Endodermal cell (in vitro differentiated cells): Measurements from ENCODE around the gene SNAPC1. TPM values are rescaled to one million over a fixed set of nuclear protein-coding genes. Genes with fewer than 3 reads are reported as not detected.
A peak's percentile ranks its signal among the peaks of the same experiment; 100 is the strongest.
"Not testable (repeated sequence)": the region's sequence is repeated elsewhere in the genome, so short reads cannot be mapped to it uniquely, and the experiment has no call there.

ENCODE experiments used
- DNase-seq: peaks from one replicate; pipeline ENCODE4 v3.0.0-alpha.2; 2017
- H3K27ac ChIP-seq: 2 replicates; pipeline ENCODE4 v1.5.1; 2013; ENCODE audit warnings: mild to moderate bottlenecking, low read depth, low read length, moderate library complexity
- H3K27me3 ChIP-seq: 2 replicates; pipeline ENCODE4 v1.6.1; 2013; ENCODE audit warnings: mild to moderate bottlenecking, low read length, moderate library complexity; ENCODE audit not compliant: insufficient read depth, control insufficient read depth, poor library complexity, severe bottlenecking
- H3K36me3 ChIP-seq: 2 replicates; pipeline ENCODE4 v1.7.0; 2013; ENCODE audit warnings: mild to moderate bottlenecking, low read length, moderate library complexity; ENCODE audit not compliant: control insufficient read depth, insufficient read depth
- H3K4me1 ChIP-seq: one replicate; pipeline ENCODE4 v1.7.0; 2013; ENCODE audit warnings: low read length; ENCODE audit not compliant: control insufficient read depth, insufficient read depth
- H3K4me3 ChIP-seq: 2 replicates; pipeline ENCODE4 v1.5.1; 2013; ENCODE audit warnings: mild to moderate bottlenecking, low read length, moderate library complexity
- H3K9ac ChIP-seq: 2 replicates; pipeline ENCODE4 v1.6.1; 2013; ENCODE audit warnings: mild to moderate bottlenecking, low read length, moderate library complexity; ENCODE audit not compliant: poor library complexity, severe bottlenecking; ENCODE audit errors: extremely low read depth
- H3K9me3 ChIP-seq: 2 replicates; pipeline ENCODE4 v1.6.1; 2013; ENCODE audit warnings: mild to moderate bottlenecking, low read length, moderate library complexity; ENCODE audit not compliant: control insufficient read depth
- H3K27ac Mint-ChIP-seq: 2 replicates; pipeline ENCODE4 v1.8.0; 2020; ENCODE audit warnings: mixed read lengths
- H3K27me3 Mint-ChIP-seq: 2 replicates; pipeline ENCODE4 v1.8.0; 2021; ENCODE audit warnings: mild to moderate bottlenecking, mixed read lengths; ENCODE audit not compliant: insufficient read depth
- H3K36me3 Mint-ChIP-seq: 2 replicates; pipeline ENCODE4 v1.8.0; 2020; ENCODE audit warnings: low read depth, mixed read lengths
- H3K4me1 Mint-ChIP-seq: 2 replicates; pipeline ENCODE4 v1.8.0; 2020; ENCODE audit warnings: mixed read lengths
- H3K4me3 Mint-ChIP-seq: 2 replicates; pipeline ENCODE4 v1.8.0; 2020; ENCODE audit warnings: mild to moderate bottlenecking, moderate library complexity, mixed read lengths
- H3K9me3 Mint-ChIP-seq: 2 replicates; pipeline ENCODE4 v1.8.0; 2020; ENCODE audit warnings: mild to moderate bottlenecking, mixed read lengths
- CTCF ChIP-seq: fragments of 200-600 bp; sonication (generic); conservative IDR thresholded peaks from 2 replicates; pipeline ENCODE4 v1.5.0; 2021; ENCODE audit warnings: antibody characterized with exemption, mild to moderate bottlenecking
- WGBS, 2 experiments: methylation state at CpG; one replicate each; pipeline versions ENCODE4 v1.1.5 to v1.1.7; 2013; ENCODE audit warnings: missing lambda C conversion rate in 2 of 2, mixed read lengths in 1 of 2; ENCODE audit not compliant: insufficient coverage in 1 of 2, insufficient read length in 1 of 2; 5-methylcytosine and 5-hydroxymethylcytosine counted together
- total RNA-seq, 2 donors: library from RNA; stranded (reverse); fragmentation: NEBNext Ultra II Directional in 1 of 2; extraction: Animal tissue kit (Norgen Biotek cat#: 25700) in 1 of 2; gene quantifications; 2 replicates in 1 of 2; 3 replicates in 1 of 2; pipeline ENCODE4 v1.2.1, GENCODE V29; 2021

SNAPC1 gene
- total RNA-seq, 2 donors from 2014 or later, result 8.6 to 21.6 TPM

GRCh38 chr14:61754627-61755381, 7.4 kb upstream of the SNAPC1 start:
- H3K27ac ChIP-seq, result no peak overlapping the region

GRCh38 chr14:61755382-61755742, 6.9 kb upstream of the SNAPC1 start:
- not testable (repeated sequence) for H3K36me3 Mint-ChIP-seq, H3K4me3 Mint-ChIP-seq, H3K9ac ChIP-seq, H3K27me3 Mint-ChIP-seq, H3K27ac ChIP-seq, H3K4me1 ChIP-seq, H3K9me3 ChIP-seq, H3K27me3 ChIP-seq, DNase-seq, H3K9me3 Mint-ChIP-seq, H3K36me3 ChIP-seq
- H3K4me3 ChIP-seq, result peak overlapping the region; percentile 6
- Mint-ChIP-seq H3K4me1 (peaks cover 13% of the 10 kb centered on the region), H3K27ac (peak overlapping the region; percentile 14)

More at GRCh38 chr14:61754627-61755381, 7.4 kb upstream of the SNAPC1 start:
- peaks cover under 1% of the 10 kb centered on the region for H3K36me3 Mint-ChIP-seq
- H3K36me3 ChIP-seq, result peaks cover 5% of the 10 kb centered on the region
- no peak for DNase-seq
- H3K9me3 Mint-ChIP-seq, result peaks cover 6% of the 10 kb centered on the region
- H3K27me3 ChIP-seq, result no peaks in the 10 kb centered on the region
- H3K9ac ChIP-seq, result no peak overlapping the region
- H3K4me1 ChIP-seq, result peaks cover 6% of the 10 kb centered on the region
- no peak overlapping the region for H3K4me3 ChIP-seq
- WGBS, 2 experiments, result 86 to 90% methylated on average over 4 to 5 of the region's 5 CpGs
- H3K27me3 Mint-ChIP-seq, result no peaks in the 10 kb centered on the region
- H3K4me3 Mint-ChIP-seq, result no peak overlapping the region
- H3K4me1 Mint-ChIP-seq, result peaks cover 17% of the 10 kb centered on the region
- peaks cover 9% of the 10 kb centered on the region for H3K9me3 ChIP-seq
- H3K27ac Mint-ChIP-seq, result peak overlapping the region; percentile 0
- no peak for TF ChIP-seq CTCF

GRCh38 chr14:61756135-61756534, 6.1 kb upstream of the SNAPC1 start:
- Histone ChIP-seq H3K4me1 (peaks cover 4% of the 10 kb centered on the region), H3K9ac (no peak overlapping the region), H3K4me3 (no peak overlapping the region), H3K9me3 (peaks cover 9% of the 10 kb centered on the region), H3K27ac (no peak overlapping the region), H3K36me3 (no peaks in the 10 kb centered on the region), H3K27me3 (no peaks in the 10 kb centered on the region)
- Mint-ChIP-seq H3K4me3 (no peak overlapping the region), H3K27ac (peak overlapping the region; percentile 74), H3K4me1 (peaks cover 7% of the 10 kb centered on the region), H3K9me3 (peaks cover 6% of the 10 kb centered on the region), H3K27me3 (peaks cover 2% of the 10 kb centered on the region), H3K36me3 (no peaks in the 10 kb centered on the region)
- DNase-seq, result no peak
- TF ChIP-seq CTCF, result no peak
- 92 to 100% methylated on average over 1 of the region's 2 CpGs for WGBS, 2 experiments

GRCh38 chr14:61759878-61760277, 2.3 kb upstream of the SNAPC1 start:
- H3K27me3 ChIP-seq, result no peaks in the 10 kb centered on the region
- Mint-ChIP-seq H3K4me1 (peaks cover 26% of the 10 kb centered on the region), H3K4me3 (no peak overlapping the region), H3K27me3 (peaks cover 2% of the 10 kb centered on the region), H3K36me3 (no peaks in the 10 kb centered on the region), H3K27ac (no peak overlapping the region), H3K9me3 (peaks cover 6% of the 10 kb centered on the region)
- no peak overlapping the region for H3K9ac ChIP-seq
- peaks cover 9% of the 10 kb centered on the region for H3K9me3 ChIP-seq
- no peak for TF ChIP-seq CTCF
- no peak for DNase-seq
- H3K27ac ChIP-seq, result no peak overlapping the region
- no peak overlapping the region for H3K4me3 ChIP-seq
- H3K36me3 ChIP-seq, result no peaks in the 10 kb centered on the region
- H3K4me1 ChIP-seq, result peaks cover 5% of the 10 kb centered on the region
- 93 to 94% methylated on average over 7 of the region's 7 CpGs for WGBS, 2 experiments
